Measurements from ENCODE around the gene UGT3A1. TPM values are rescaled to one million over a fixed set of nuclear protein-coding genes. Genes with fewer than 3 reads are reported as not detected.

UGT3A1 gene
- polyA plus RNA-seq, 1 of the 3 experiments (the other 2 are of a cell fraction), result not detected

DNA sequence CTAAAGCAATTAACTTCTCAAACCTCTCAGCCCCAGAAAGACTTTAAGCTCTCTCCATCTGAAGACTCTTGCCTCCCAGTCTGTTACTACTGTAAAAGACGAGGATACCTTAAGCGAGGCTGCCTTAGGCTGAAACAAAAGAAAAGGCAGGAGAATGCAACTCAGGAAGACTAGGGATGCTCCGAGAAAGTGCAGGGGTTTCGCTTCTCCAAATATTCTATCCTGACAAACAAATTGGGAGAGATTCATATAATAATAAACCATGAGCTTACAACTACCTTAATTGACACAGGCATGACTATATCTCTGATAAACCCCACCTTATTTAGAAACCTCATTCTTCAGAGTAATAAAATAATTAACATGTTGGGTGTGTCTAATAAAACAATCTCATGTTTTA is 4.9 kb upstream of the UGT3A1 start:
- no peaks in the 10 kb centered on the region for H3K9me2 ChIP-seq
- H3K9me3 ChIP-seq, result no peaks in the 10 kb centered on the region
- no peaks in the 10 kb centered on the region for H3K36me3 ChIP-seq (replicated peaks in 1 of 2; ENCODE audit: control insufficient read depth in 1 of 2, insufficient read depth in 2 of 2, low read length in 1 of 2)
- 22% methylated on average over 4 of the region's 4 CpGs for WGBS (ENCODE audit: low lambda C conversion rate)
- ChIA-PET CTCF (no interaction called here), POLR2A (no interaction called here)
- H3K9ac ChIP-seq, result no peak overlapping the region
- no peak overlapping the region for H3K27ac ChIP-seq (ENCODE audit: low read depth in 2 of 2, low read length in 1 of 2)
- no peaks in the 10 kb centered on the region for H3F3A ChIP-seq (replicated peaks; ENCODE audit: insufficient read depth)
- H3K27me3 ChIP-seq (ENCODE audit: insufficient read depth), result no peaks in the 10 kb centered on the region
- no peak overlapping the region for H3K4me3 ChIP-seq (ENCODE audit: low read depth in 2 of 2, low read length in 1 of 2)
- H3K4me1 ChIP-seq (ENCODE audit: control insufficient read depth in 1 of 2, insufficient read depth in 2 of 2, low read depth in 1 of 2, low read length in 1 of 2), result no peaks in the 10 kb centered on the region
- no peaks in the 10 kb centered on the region for H4K20me1 ChIP-seq (ENCODE audit: insufficient read depth)
- H3K79me2 ChIP-seq (ENCODE audit: insufficient read depth), result no peaks in the 10 kb centered on the region
- no peak for TF ChIP-seq TCF12 (IDR thresholded peaks at IDR 0.05)
- no peak for TF ChIP-seq EP300 (IDR thresholded peaks at IDR 0.05; ENCODE audit: borderline replicate concordance in 1 of 2, low read depth in 1 of 2, low read length in 1 of 2)
- TF ChIP-seq FOSL2 (IDR thresholded peaks at IDR 0.05; ENCODE audit: borderline replicate concordance, low read depth), result no peak
- no peak for TF ChIP-seq FOXJ3 (CRISPR knock-in tag; IDR thresholded peaks at IDR 0.05)
- no peak for TF ChIP-seq POLR2AphosphoS5 (IDR thresholded peaks at IDR 0.05; ENCODE audit: low read depth, low read length)
- TF ChIP-seq RXRA (IDR thresholded peaks at IDR 0.05; ENCODE audit: borderline replicate concordance, low read depth), result no peak
- TF ChIP-seq, protein P1, sequence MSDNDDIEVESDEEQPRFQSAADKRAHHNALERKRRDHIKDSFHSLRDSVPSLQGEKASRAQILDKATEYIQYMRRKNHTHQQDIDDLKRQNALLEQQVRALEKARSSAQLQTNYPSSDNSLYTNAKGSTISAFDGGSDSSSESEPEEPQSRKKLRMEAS (IDR thresholded peaks at IDR 0.05; ENCODE audit: low read depth), result no peak
- no peak for TF ChIP-seq RAD21 (IDR thresholded peaks at IDR 0.05; ENCODE audit: low read length)
- TF ChIP-seq SIN3A (IDR thresholded peaks at IDR 0.05; ENCODE audit: borderline replicate concordance, low read depth, low read length), result no peak
- no peak for TF ChIP-seq USF2 (IDR thresholded peaks at IDR 0.05; ENCODE audit: borderline replicate concordance, low read depth, low read length)
- no peak for TF ChIP-seq USF1 (IDR thresholded peaks at IDR 0.05; ENCODE audit: borderline replicate concordance, low read depth)
- no peak for TF ChIP-seq FOXM1 (IDR thresholded peaks at IDR 0.05; ENCODE audit: low read depth)
- no peak for TF ChIP-seq ZBTB33 (IDR thresholded peaks at IDR 0.05; ENCODE audit: borderline replicate concordance, low read depth)
- TF ChIP-seq JUND (IDR thresholded peaks at IDR 0.05), result no peak
- no peak for TF ChIP-seq GABPA (IDR thresholded peaks at IDR 0.05; ENCODE audit: low read depth)
- no peak for TF ChIP-seq YY1 (IDR thresholded peaks at IDR 0.05; ENCODE audit: low read depth)
- TF ChIP-seq SMC3 (IDR thresholded peaks at IDR 0.05; ENCODE audit: low read depth, low read length), result no peak
- no peak for TF ChIP-seq IRF3 (IDR thresholded peaks at IDR 0.05; ENCODE audit: low read depth, low read length)
- no peak for TF ChIP-seq ELF1 (IDR thresholded peaks at IDR 0.05)
- H3K4me2 ChIP-seq, result no peak overlapping the region
- H2AFZ ChIP-seq (ENCODE audit: low read depth), result no peak overlapping the region
- no peak for DNase-seq
